BE2C (cell line): ENCODE results near the gene SPATA6.

Source experiments
- DNase-seq: peaks from one replicate; pipeline ENCODE4 v3.0.0-alpha.2; 2020
- H3K27me3 ChIP-seq: fragments of 250-450 bp; sonication (Bioruptor Pico); 2 replicates; pipeline ENCODE4 v1.5.1; 2020; ENCODE audit warnings: mild to moderate bottlenecking
- H3K36me3 ChIP-seq: fragments of 250-450 bp; sonication (Bioruptor Pico); 2 replicates; pipeline ENCODE4 v1.5.1; 2020; ENCODE audit warnings: mild to moderate bottlenecking
- H3K4me1 ChIP-seq: fragments of 250-450 bp; sonication (Bioruptor Pico); 2 replicates; pipeline ENCODE4 v1.5.1; 2020
- H3K4me3 ChIP-seq: 2 replicates; pipeline ENCODE4 v1.5.1; 2011; ENCODE audit warnings: low read depth, low read length
- H3K9me3 ChIP-seq: fragments of 250-450 bp; sonication (Bioruptor Pico); 2 replicates; pipeline ENCODE4 v1.5.1; 2020
- TF ChIP-seq, protein P1 (sequence below): IDR thresholded peaks from 2 replicates; pipeline ENCODE4 v1.5.1; 2012; ENCODE audit warnings: mild to moderate bottlenecking, low read depth, low read length

The SPATA6 gene

GRCh38 chr1:48414264-48414663, 57.7 kb downstream of the SPATA6 start:
- Histone ChIP-seq H3K4me1 (no peaks in the 10 kb centered on the region), H3K36me3 (no peaks in the 10 kb centered on the region), H3K4me3 (no peak overlapping the region), H3K9me3 (no peaks in the 10 kb centered on the region), H3K27me3 (no peaks in the 10 kb centered on the region)
- TF ChIP-seq, protein P1, sequence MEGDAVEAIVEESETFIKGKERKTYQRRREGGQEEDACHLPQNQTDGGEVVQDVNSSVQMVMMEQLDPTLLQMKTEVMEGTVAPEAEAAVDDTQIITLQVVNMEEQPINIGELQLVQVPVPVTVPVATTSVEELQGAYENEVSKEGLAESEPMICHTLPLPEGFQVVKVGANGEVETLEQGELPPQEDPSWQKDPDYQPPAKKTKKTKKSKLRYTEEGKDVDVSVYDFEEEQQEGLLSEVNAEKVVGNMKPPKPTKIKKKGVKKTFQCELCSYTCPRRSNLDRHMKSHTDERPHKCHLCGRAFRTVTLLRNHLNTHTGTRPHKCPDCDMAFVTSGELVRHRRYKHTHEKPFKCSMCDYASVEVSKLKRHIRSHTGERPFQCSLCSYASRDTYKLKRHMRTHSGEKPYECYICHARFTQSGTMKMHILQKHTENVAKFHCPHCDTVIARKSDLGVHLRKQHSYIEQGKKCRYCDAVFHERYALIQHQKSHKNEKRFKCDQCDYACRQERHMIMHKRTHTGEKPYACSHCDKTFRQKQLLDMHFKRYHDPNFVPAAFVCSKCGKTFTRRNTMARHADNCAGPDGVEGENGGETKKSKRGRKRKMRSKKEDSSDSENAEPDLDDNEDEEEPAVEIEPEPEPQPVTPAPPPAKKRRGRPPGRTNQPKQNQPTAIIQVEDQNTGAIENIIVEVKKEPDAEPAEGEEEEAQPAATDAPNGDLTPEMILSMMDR: no peak
- no peak for DNase-seq

- Histone ChIP-seq H3K4me1 (no peaks in the 10 kb centered on the region), H3K4me3 (no peak overlapping the region), H3K9me3 (no peaks in the 10 kb centered on the region), H3K27me3 (no peaks in the 10 kb centered on the region), H3K36me3 (no peaks in the 10 kb centered on the region)
- TF ChIP-seq, protein P1: no peak
- DNase-seq: no peak
Measured at GRCh38 chr1:48405940-48406339, 66.1 kb downstream of the SPATA6 start.

DNA sequence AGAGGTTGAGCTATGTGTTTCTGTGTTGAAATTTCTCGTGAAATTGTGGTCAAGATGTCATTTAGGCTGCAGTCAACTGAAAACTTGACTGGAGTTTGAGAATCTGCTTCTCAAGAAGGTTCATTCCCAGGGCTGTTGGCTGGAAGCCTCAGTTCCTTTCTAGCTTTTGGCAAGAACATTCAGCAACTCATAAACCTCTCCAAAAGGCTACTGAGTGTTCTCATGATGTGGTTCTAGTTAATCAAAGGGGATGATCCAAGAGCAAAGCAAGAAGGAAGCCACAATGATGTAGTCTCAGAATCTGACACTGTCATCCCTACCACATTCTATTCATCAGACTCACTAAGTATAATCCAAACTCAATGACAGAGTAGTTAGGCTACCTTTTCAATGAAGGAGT, 66.6 kb downstream of the SPATA6 start:
- Histone ChIP-seq H3K36me3 (no peaks in the 10 kb centered on the region), H3K27me3 (no peaks in the 10 kb centered on the region), H3K4me3 (no peak overlapping the region), H3K9me3 (no peaks in the 10 kb centered on the region), H3K4me1 (no peaks in the 10 kb centered on the region)
- TF ChIP-seq, protein P1: no peak
- no peak for DNase-seq

DNA sequence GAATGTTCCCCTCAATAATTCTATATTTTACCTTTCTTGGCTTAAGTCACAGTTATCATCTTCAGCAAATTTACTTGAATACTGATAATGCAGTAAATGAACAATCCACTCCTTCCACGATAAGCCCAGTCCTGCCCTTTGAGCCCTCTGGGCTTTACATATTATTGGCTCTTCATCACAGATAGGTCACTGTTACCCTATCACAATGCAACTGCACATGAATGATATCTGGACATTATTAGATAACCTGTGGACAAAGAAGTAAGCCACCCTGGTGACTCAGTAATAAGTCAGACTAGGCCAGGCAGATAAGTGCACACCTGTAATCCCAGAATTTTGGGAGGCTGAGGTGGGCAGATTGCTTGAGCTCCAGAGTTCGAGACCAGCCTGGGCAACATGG, 69.4 kb downstream of the SPATA6 start:
- no peaks in the 10 kb centered on the region for H3K4me1 ChIP-seq
- no peak for DNase-seq
- no peaks in the 10 kb centered on the region for H3K9me3 ChIP-seq
- H3K27me3 ChIP-seq: no peaks in the 10 kb centered on the region
- no peaks in the 10 kb centered on the region for H3K36me3 ChIP-seq
- no peak overlapping the region for H3K4me3 ChIP-seq
- TF ChIP-seq, protein P1: no peak

GRCh38 chr1:48396208-48396607, 75.8 kb downstream of the SPATA6 start:
- TF ChIP-seq, protein P1: no peak
- no peaks in the 10 kb centered on the region for H3K27me3 ChIP-seq
- DNase-seq: no peak
- no peak overlapping the region for H3K4me3 ChIP-seq
- H3K4me1 ChIP-seq: no peaks in the 10 kb centered on the region
- H3K36me3 ChIP-seq: no peaks in the 10 kb centered on the region
- no peaks in the 10 kb centered on the region for H3K9me3 ChIP-seq

DNA sequence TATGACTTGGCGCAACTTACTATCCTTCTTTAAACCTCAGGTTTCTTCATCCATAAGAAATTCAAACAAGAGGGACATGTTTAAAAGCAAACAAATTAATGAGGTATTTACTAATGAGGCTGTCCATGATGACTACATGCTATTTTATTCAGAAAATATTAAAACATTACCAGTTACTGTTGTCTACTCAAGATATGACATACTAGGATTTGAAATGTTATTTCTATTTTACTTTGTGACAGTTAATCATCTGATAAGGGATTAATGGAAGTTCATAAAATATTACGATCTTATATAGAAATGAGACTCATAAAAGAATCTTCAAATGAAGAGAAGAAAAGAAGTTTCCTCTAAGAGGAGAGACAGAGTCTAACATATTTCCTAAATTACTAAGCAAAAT, 80.1 kb downstream of the SPATA6 start:
- DNase-seq: no peak
- Histone ChIP-seq H3K9me3 (no peaks in the 10 kb centered on the region), H3K4me3 (no peak overlapping the region), H3K4me1 (no peaks in the 10 kb centered on the region), H3K27me3 (no peaks in the 10 kb centered on the region), H3K36me3 (no peaks in the 10 kb centered on the region)
- TF ChIP-seq, protein P1: no peak
